IMR-90 (cell line): ENCODE results near the gene SLFN12. TPM values are rescaled to one million over a fixed set of nuclear protein-coding genes. Genes with fewer than 3 reads are reported as not detected.

Experiments used
- microRNA-seq, 2 experiments: library from miRNA; stranded (forward) in 1 of 2; unstranded in 1 of 2; fragments of 10-50 nt in 1 of 2; fragments of <30 nt in 1 of 2; gene quantifications in 1 of 2; microRNA quantifications in 1 of 2; one replicate each; pipeline versions ENCODE3 to v1.1.0; 2013 to 2020; ENCODE audit not compliant: insufficient read depth in 1 of 2, insufficient read length in 1 of 2, unreplicated experiment in 1 of 2
- polyA plus RNA-seq, 3 experiments: library from polyadenylated mRNA; depleted of rRNA; stranded (reverse); fragments of >200 nt; gene quantifications; 2 replicates each; pipeline ENCODE4 v1.2.3, GENCODE V29; 2012; ENCODE audit warnings: low replicate concordance in 1 of 3
- small RNA-seq, 5 experiments: library from RNA; depleted of rRNA; stranded (forward); fragments of <200 nt; gene quantifications; one replicate each; pipeline ENCODE3, GENCODE V24; 2012
- total RNA-seq: library from RNA; depleted of rRNA; stranded (reverse); fragments of >200 nt; gene quantifications from 2 replicates; pipeline ENCODE4 v1.2.3, GENCODE V29; 2012; rRNA removed

SLFN12 gene
- total and polyA plus RNA-seq, 2 of the 4 experiments (the other 2 are of a cell fraction), result 16.6 to 38.9 TPM

Small RNA genes within 50 kb of the gene (microRNA-seq; reads per million reads assigned to microRNA genes)
- gene AC060766.3 (ENCODE audit: insufficient read depth, insufficient read length), result not detected
- gene AC060766.5 (ENCODE audit: insufficient read depth, insufficient read length), result not detected

Small RNA genes within 50 kb of the gene (small RNA-seq; reads per million reads assigned to genes)
- gene AC060766.3 (0 reads per million in 5 experiments), gene AC060766.5 (0 reads per million in 5 experiments)

Other genes with a start within 250 kb of the SLFN12 start
- gene SLC35G3, start 238.1 kb downstream of the SLFN12 start, total RNA-seq, result not detected in 2 replicates
- not detected in 2 replicates for gene SLC35G3, start 238.1 kb downstream of the SLFN12 start, polyA plus RNA-seq (2012; rRNA removed)
- 48.9 and 64.2 TPM in 2 replicates for gene SLFN5, start 189.4 kb downstream of the SLFN12 start, total RNA-seq
- 10.3 and 13.0 TPM in 2 replicates for gene SLFN5, start 189.4 kb downstream of the SLFN12 start, polyA plus RNA-seq (2012; rRNA removed)
- gene SLFN11, start 58.9 kb downstream of the SLFN12 start, total RNA-seq, result 114 and 144 TPM in 2 replicates
- 25.4 and 29.9 TPM in 2 replicates for gene SLFN11, start 58.9 kb downstream of the SLFN12 start, polyA plus RNA-seq (2012; rRNA removed)
- 2.5 and 3.9 TPM in 2 replicates for gene SLFN13, start 16.3 kb upstream of the SLFN12 start, total RNA-seq
- gene SLFN13, start 16.3 kb upstream of the SLFN12 start, polyA plus RNA-seq (2012; rRNA removed), result 1.4 and 1.7 TPM in 2 replicates
- gene SLFN12L, start 105.2 kb upstream of the SLFN12 start, total RNA-seq, result under 0.01 and 0.18 TPM in 2 replicates
- gene SLFN12L, start 105.2 kb upstream of the SLFN12 start, polyA plus RNA-seq (2012; rRNA removed), result 0.04 TPM in 1 of 2 replicates, not detected in the other
- not detected in 2 replicates for gene SLFN14, start 128.3 kb upstream of the SLFN12 start, total RNA-seq
- not detected in 2 replicates for gene SLFN14, start 128.3 kb upstream of the SLFN12 start, polyA plus RNA-seq (2012; rRNA removed)
- 6.7 and 7.9 TPM in 2 replicates for gene PEX12, start 146.1 kb upstream of the SLFN12 start, total RNA-seq
- 4.5 and 4.6 TPM in 2 replicates for gene PEX12, start 146.1 kb upstream of the SLFN12 start, polyA plus RNA-seq (2012; rRNA removed)
- 95.3 and 125 TPM in 2 replicates for gene AP2B1, start 154.8 kb upstream of the SLFN12 start, total RNA-seq
- gene AP2B1, start 154.8 kb upstream of the SLFN12 start, polyA plus RNA-seq (2012; rRNA removed), result 96.5 and 102 TPM in 2 replicates